ENCODE measurements around the gene PELO.
"Not testable (repeated sequence)": the region's sequence is repeated elsewhere in the genome, so short reads cannot be mapped to it uniquely, and the experiment has no call there.

Gene PELO

GRCh38 chr5:52799983-52800393 lies 12.3 kb downstream of the PELO start:
- in situ Hi-C loops (cut with MboI; ENCODE audit: low sequenced_read_pairs) = no loop called here

DNA sequence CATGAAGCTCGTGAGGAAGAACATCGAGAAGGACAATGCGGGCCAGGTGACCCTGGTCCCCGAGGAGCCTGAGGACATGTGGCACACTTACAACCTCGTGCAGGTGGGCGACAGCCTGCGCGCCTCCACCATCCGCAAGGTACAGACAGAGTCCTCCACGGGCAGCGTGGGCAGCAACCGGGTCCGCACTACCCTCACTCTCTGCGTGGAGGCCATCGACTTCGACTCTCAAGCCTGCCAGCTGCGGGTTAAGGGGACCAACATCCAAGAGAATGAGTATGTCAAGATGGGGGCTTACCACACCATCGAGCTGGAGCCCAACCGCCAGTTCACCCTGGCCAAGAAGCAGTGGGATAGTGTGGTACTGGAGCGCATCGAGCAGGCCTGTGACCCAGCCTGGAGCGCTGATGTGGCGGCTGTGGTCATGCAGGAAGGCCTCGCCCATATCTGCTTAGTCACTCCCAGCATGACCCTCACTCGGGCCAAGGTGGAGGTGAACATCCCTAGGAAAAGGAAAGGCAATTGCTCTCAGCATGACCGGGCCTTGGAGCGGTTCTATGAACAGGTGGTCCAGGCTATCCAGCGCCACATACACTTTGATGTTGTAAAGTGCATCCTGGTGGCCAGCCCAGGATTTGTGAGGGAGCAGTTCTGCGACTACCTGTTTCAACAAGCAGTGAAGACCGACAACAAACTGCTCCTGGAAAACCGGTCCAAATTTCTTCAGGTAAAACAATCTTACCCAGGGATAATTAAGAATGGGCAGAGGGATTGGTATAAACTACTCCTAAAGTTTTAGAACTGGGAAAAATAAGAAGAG lies 12.9 kb downstream of the PELO start:
- in situ Hi-C loops (cut with MboI; ENCODE audit: low sequenced_read_pairs) = no loop called here

- in situ Hi-C loops (cut with MboI; ENCODE audit: low sequenced_read_pairs) = no loop called here
Observed at GRCh38 chr5:52801329-52801728, 13.6 kb downstream of the PELO start.

DNA sequence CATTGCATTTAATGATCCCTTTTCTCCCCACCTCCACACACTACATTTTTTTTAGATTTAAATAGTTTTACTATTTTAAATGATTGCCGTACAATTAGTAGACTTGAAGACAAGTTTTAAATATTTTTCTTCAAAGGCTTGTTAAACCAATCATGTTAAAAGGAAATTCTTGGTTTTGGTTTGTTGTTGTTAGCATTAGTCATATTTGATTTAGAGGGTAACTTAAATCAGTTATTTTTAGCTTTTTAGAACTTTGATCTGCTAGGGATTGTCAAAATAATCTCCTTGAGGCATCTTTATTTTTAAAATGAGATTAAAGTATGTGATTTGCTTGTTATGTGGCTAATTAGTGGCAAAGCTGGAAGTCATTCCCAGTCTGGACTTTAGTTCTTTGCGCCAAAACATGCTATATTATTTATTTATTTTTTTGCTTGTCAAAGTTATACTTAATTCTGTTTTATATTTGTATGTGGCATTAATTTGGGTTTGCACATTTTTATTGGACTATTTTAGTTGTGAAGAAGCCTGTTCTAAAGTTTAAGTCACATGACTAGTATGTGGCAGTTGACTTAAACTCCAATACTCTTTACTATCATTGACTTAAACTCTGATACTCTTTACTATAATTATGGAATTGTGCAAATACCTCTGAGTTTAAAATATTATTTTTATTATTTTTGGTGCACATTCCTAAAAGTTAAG lies 14.7 kb downstream of the PELO start:
- in situ Hi-C loops (cut with MboI; ENCODE audit: low sequenced_read_pairs) = no loop called here

DNA sequence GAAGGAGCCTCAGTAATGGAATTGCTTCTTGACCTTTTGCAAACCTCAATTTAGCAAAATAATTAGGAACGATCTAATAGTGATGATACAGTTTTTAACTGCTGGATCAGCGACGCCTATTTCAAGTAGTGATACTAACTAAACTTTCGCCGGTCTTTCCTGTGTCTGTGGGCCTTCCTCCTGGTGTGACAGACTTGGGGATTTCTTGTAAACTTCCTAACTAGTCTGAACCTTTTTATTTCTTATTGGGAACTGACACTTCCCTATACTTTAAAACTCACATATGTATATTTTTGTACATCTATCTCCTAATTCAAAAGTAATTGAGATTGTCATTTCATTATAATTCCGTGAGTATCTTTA lies 15.2 kb downstream of the PELO start:
- in situ Hi-C loops (cut with MboI; ENCODE audit: low sequenced_read_pairs) = no loop called here

DNA sequence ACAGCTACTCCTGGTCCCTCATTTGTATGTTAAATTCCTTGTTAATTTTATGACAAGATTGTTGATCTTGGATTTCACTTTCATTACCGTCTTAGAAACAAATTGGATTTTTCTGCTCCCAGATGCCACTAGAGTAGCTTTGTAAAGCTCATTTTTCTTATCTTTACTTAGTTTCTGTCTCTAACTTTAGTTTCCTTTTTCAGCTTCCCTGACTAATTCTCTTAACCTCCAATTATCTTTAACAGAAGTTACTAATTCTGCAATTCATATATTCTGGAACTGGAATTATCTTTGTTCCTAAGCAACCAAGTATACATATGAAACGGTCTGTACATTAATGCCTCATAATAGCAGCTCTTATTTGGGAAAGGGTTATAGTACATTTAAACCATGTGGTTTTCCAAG lies 16.7 kb downstream of the PELO start:
- in situ Hi-C loops (cut with MboI; ENCODE audit: low sequenced_read_pairs) = no loop called here

DNA sequence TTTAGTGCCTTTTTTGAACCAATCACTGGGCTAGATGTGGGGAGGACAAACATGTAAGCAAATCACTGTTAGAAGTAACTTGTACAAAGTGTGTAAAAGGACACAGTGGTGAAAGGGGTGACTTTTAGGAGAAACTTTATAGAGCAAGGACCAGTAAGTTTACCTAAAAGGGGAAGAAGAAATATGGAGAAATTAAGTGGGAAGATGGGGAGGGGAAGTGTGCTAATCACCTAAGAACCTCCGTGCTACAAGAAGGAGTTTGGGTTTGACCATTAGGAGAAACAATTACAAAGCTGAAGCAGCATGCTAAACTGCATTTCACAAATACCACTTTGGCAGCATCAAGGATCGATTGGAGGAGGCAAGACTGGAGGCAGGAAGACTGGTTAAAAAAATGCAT lies 17.3 kb downstream of the PELO start:
- in situ Hi-C loops (cut with MboI; ENCODE audit: low sequenced_read_pairs) = no loop called here

DNA sequence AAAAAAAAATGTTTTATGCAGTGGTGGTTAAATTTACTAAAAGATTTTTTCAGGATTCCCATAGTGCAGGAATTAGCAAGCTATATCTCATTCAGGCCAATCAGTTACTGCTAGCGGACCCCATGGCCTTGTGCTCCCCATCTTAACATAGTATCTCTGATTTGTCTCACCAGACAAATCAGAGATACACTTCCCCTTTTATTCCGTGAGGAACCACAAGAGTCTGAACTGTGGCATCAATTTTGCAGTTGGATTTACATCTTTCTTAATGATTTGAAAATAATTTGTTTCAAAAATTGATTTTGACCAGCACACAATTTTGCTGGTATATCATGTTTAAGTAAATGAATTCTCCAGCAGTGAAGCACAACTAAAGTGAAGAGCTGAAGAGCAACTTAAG lies 17.9 kb downstream of the PELO start:
- in situ Hi-C loops (cut with MboI; ENCODE audit: low sequenced_read_pairs) = no loop called here

GRCh38 chr5:52807037-52807436 lies 19.3 kb downstream of the PELO start:
- in situ Hi-C loops (cut with MboI; ENCODE audit: low sequenced_read_pairs) = no loop called here

- in situ Hi-C loops (cut with MboI; ENCODE audit: low sequenced_read_pairs) = no loop called here
Observed at GRCh38 chr5:52807723-52808122, 20.0 kb downstream of the PELO start.

DNA sequence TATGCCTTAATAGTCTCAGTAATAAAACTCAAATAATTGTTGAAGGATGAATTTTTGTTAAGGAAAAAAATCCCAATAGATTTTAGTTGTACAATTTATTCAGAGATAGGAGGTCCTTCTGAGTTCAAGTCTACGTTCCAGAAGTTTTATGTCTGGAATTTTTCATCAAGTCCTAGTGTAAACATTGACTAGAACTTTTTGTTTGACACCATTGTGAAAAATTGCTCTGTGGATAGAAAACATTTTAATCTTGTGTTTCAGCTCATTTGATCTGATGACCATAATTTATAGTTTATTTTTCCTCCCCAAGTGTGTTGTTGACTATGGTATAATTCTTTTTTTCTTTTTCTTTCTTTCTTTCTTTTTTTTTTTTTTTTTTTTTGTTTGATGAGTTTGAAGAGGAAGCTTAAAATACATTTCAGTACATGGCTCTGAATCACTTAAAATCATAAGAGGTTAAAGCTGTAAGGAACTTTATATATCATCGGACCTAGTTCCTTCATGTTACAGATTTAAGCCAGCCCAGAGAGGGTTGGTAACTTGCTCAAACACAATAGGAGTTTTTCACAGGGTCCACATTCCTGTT lies 20.7 kb downstream of the PELO start:
- in situ Hi-C loops (cut with MboI; ENCODE audit: low sequenced_read_pairs) = no loop called here

DNA sequence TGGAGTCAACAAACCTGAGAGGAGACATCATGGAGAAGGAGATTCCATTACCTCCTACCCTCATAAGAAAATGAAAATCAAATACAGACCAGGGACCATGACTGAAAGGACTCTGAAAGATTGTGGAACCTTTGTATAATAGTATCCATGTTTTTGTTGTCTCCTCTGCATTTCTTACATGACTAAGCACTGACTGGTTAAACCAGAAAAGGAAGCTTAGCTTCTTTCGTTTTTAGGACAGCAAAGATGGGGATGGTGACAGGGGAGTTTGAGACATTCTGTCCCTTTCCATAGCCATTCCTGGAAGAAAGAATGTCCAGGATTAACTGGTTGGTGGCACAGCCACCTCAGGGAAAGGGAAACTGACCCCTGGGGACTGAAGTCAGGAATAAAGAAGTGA lies 22.2 kb downstream of the PELO start:
- in situ Hi-C loops (cut with MboI; ENCODE audit: low sequenced_read_pairs) = no loop called here

DNA sequence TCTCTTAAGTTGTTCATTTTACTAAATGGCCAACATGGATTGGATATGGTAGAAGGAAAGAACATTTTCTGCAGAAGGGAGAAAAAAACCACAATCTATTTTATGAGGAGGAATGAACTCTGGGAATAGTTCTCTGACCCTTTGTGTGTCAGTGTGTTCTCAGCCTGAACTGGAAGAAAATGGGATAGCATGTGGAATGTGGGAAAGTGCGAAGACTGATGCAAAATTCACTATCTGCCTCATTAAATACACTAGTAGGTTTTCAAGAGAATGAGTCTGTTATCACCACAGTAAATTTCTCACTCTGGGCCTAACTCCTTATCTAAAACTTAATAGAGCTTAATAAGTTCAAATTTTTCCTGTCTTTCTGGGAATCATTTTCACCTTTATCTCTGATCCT lies 22.7 kb downstream of the PELO start:
- in situ Hi-C loops (cut with MboI; ENCODE audit: low sequenced_read_pairs) = no loop called here

DNA sequence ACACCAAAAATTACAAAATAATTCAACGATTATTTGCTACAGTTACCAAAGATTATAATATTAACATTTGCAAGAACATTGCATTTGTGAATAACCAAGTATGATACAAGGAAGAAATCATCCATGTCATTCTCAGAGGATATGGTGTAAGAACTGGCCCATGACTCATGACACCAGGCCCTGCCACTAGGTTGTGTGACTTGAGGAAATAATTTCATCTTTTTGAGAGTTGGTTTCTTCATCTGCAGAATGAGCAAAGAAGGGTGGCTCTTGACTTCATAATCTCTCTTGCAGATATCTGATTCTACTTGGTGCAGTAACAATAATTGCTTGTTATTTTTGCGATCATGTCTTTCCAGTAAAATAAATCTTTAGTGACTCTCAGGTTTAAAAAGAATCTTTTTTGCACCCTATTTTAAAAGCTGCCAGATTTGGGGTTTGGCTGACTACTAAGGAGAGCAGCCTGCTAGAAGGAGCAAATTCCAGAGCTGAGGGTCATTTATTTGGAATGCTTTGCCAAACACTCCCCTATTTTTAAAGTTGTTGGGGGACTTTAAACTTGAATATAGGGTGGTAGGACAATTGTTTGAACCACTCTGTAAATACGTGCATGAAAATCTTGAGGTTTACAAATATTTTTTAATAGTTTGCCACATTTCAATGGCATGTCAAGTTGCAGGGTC lies 23.5 kb downstream of the PELO start:
- in situ Hi-C loops (cut with MboI; ENCODE audit: low sequenced_read_pairs) = no loop called here

DNA sequence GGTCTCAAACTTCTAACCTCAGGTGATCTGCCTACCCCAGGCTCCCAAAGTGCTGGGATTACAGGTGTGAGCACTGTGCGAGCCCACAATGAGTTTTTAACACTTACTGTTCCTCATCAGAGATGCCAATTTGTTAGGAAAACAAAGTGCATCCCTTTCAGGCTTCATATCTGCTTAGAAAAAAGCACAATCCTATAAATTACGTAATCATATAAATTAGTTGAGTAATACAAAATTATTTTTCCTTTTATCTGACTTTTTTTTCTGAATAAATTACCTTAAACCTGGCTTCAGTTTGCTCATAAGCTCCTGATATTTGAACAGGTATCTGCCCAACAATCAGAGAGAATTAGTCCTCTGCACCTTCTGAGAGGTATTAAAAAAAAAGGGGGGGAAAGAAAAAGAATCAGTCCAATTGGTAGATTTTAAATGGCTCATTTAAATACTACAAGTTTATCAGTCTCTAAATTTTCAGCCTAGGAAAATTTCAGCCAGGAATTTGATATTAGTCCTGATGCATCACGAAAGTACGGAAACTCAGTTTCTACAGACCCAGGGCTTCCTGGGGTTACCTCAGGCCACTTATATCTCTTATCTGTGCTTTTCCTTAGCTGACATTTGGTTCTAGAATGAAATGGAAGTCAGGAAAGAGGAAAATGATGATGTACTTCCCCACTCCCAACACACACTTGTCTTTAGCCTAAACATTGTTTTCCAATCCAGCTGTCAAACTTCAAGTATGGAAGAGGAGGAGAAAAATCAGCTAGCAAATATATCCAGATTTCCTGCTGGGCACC lies 26.8 kb downstream of the PELO start:
- in situ Hi-C loops (cut with MboI; ENCODE audit: low sequenced_read_pairs) = no loop called here

DNA sequence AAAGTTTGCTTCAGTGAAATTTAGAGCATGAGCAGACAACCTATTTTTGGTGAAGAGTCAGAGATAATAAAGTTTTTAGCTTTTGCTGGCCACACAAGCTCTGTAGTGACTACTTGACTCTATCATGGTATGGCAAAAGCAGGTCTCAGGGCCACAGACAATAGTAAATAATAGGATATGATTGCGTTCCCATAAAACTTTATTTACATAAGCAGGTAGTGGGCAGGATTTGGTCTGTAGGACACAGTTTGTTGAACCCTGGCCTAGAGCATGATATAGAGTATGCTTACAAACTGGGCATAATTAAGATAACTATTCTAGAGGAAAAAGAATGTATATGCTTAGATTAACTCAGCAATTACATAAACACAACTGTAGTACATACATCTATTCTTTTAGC lies 30.1 kb downstream of the PELO start:
- in situ Hi-C loops (cut with MboI; ENCODE audit: low sequenced_read_pairs) = no loop called here

DNA sequence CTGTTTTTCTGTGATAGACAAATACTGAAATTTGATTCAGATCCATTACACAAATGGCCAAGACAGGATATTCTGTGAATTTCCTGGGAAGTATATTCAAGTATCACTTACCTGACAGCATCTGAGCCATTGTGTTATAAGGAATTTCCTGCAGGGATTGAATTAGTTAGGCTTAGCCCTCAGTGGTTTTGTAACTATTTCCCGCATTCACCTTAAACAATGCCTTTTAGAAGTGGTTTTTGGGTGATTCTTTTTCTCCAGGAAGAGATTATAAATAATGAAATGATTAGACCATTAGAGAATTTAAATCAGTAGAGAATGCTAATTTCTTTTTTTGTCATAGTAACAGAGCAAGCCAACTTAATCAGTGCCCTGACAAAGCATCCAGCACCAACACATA lies 30.6 kb downstream of the PELO start:
- in situ Hi-C loops (cut with MboI; ENCODE audit: low sequenced_read_pairs) = no loop called here

GRCh38 chr5:52818807-52819206 lies 31.1 kb downstream of the PELO start:
- in situ Hi-C loops (cut with MboI; ENCODE audit: low sequenced_read_pairs) = not testable (repeated sequence)

- in situ Hi-C loops (cut with MboI; ENCODE audit: low sequenced_read_pairs) = no loop called here
Observed at GRCh38 chr5:52821901-52822300, 34.2 kb downstream of the PELO start.

GRCh38 chr5:52822437-52822836 lies 34.7 kb downstream of the PELO start:
- in situ Hi-C loops (cut with MboI; ENCODE audit: low sequenced_read_pairs) = no loop called here

DNA sequence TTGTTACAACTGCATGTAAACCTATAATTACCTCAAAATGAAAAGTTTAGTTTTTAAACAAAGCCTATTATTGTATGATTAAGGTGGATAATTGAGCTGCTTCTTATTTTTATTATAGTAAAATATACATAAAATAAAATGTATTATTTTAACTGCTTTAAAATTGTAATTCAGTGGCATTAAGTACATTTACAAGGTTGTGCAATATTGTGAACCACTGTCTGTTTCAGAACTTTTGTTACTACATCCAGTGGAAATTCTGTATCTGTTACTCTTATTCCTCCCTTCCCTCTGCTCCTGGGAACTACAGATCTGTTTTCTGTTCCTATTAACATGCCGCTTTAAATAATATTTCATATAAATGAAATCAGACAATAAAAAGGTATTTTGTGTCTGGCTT lies 37.1 kb downstream of the PELO start:
- in situ Hi-C loops (cut with MboI; ENCODE audit: low sequenced_read_pairs) = no loop called here

Measured in HL-60/S4 treated with phorbol 12-myristate 13-acetate at 8.2 ng/mL for 4 days and 3 days (cell line).